ENCODE results near the gene YPEL1.

DNA sequence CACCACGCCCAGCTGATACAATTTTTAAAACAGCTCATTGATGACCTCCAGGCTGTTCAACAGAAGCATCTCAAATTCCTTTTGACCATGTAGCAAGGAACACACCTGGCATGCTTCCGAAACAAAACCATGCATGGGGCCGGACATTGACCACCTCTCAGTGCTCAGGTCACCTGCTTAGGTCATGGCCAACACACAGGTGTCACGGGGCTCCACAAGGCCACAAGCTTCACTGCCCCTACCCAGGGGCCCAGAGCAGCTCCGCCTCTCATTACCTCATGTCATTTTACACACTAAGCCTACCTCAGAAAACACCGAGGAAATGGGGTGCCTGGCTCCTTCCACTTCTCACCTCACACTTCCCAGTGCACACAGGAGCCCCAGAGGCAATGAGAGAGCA is 26.6 kb downstream of the YPEL1 start:
- TF ChIP-seq, protein P1, sequence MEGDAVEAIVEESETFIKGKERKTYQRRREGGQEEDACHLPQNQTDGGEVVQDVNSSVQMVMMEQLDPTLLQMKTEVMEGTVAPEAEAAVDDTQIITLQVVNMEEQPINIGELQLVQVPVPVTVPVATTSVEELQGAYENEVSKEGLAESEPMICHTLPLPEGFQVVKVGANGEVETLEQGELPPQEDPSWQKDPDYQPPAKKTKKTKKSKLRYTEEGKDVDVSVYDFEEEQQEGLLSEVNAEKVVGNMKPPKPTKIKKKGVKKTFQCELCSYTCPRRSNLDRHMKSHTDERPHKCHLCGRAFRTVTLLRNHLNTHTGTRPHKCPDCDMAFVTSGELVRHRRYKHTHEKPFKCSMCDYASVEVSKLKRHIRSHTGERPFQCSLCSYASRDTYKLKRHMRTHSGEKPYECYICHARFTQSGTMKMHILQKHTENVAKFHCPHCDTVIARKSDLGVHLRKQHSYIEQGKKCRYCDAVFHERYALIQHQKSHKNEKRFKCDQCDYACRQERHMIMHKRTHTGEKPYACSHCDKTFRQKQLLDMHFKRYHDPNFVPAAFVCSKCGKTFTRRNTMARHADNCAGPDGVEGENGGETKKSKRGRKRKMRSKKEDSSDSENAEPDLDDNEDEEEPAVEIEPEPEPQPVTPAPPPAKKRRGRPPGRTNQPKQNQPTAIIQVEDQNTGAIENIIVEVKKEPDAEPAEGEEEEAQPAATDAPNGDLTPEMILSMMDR (conservative IDR thresholded peaks at IDR 0.05 in 1 of 2, IDR thresholded peaks at IDR 0.05 in 1 of 2; ENCODE audit: extremely low read depth in 1 of 2, insufficient read depth in 1 of 2, low read depth in 1 of 2, low read length in 2 of 2): no peak
- TF ChIP-seq EZH2 (IDR thresholded peaks at IDR 0.05; ENCODE audit: borderline replicate concordance, low read length): no peak
